ENCODE results near the gene FIBCD1. TPM values are rescaled to one million over a fixed set of nuclear protein-coding genes. Genes with fewer than 3 reads are reported as not detected.

Gene FIBCD1
- total RNA-seq, 1 experiment from 2014 or later: 6.6 TPM

DNA sequence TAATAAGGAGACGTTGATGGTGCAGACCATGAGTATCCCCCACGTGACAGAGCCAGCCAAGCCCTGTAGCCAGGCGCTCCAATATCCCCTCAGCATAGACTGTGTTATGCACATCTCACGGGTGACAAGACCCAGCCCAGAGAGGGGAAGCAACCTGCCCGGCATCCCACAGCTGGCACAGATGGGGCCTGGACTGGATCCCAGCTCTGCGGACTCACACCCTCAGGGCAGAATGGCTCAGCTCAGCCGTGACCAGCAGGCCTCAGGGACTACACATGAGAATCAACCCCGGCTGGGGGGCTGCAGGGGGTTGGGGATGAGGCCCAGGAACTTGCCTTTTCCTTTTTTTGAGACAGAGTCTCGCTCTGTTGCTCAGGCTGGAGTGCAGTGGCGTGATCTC, 11.7 kb downstream of the FIBCD1 start (continued):
- no peak for TF ChIP-seq ZNF532 (CRISPR knock-in tag; IDR thresholded peaks at IDR 0.05; ENCODE audit: borderline replicate concordance)
- TF ChIP-seq CREB1 (CRISPR knock-in tag; IDR thresholded peaks at IDR 0.05): no peak
- TF ChIP-seq, protein P1, sequence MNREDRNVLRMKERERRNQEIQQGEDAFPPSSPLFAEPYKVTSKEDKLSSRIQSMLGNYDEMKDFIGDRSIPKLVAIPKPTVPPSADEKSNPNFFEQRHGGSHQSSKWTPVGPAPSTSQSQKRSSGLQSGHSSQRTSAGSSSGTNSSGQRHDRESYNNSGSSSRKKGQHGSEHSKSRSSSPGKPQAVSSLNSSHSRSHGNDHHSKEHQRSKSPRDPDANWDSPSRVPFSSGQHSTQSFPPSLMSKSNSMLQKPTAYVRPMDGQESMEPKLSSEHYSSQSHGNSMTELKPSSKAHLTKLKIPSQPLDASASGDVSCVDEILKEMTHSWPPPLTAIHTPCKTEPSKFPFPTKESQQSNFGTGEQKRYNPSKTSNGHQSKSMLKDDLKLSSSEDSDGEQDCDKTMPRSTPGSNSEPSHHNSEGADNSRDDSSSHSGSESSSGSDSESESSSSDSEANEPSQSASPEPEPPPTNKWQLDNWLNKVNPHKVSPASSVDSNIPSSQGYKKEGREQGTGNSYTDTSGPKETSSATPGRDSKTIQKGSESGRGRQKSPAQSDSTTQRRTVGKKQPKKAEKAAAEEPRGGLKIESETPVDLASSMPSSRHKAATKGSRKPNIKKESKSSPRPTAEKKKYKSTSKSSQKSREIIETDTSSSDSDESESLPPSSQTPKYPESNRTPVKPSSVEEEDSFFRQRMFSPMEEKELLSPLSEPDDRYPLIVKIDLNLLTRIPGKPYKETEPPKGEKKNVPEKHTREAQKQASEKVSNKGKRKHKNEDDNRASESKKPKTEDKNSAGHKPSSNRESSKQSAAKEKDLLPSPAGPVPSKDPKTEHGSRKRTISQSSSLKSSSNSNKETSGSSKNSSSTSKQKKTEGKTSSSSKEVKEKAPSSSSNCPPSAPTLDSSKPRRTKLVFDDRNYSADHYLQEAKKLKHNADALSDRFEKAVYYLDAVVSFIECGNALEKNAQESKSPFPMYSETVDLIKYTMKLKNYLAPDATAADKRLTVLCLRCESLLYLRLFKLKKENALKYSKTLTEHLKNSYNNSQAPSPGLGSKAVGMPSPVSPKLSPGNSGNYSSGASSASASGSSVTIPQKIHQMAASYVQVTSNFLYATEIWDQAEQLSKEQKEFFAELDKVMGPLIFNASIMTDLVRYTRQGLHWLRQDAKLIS (CRISPR knock-in tag; IDR thresholded peaks at IDR 0.05; ENCODE audit: borderline replicate concordance): no peak
- no peak for TF ChIP-seq RELA (CRISPR knock-in tag; IDR thresholded peaks at IDR 0.05; ENCODE audit: borderline replicate concordance)
- TF ChIP-seq OVOL2 (CRISPR knock-in tag; IDR thresholded peaks at IDR 0.05; ENCODE audit: borderline replicate concordance): no peak
- no peak for TF ChIP-seq PRRX2 (CRISPR knock-in tag; IDR thresholded peaks at IDR 0.05)
- no peak for TF ChIP-seq ELF4 (CRISPR knock-in tag; IDR thresholded peaks at IDR 0.05; ENCODE audit: low read depth)
- no peak for TF ChIP-seq JAZF1 (CRISPR knock-in tag; IDR thresholded peaks at IDR 0.05)
- TF ChIP-seq IRF1 (CRISPR knock-in tag; IDR thresholded peaks at IDR 0.05): no peak
- TF ChIP-seq CREM (CRISPR knock-in tag; IDR thresholded peaks at IDR 0.05): no peak
- TF ChIP-seq, protein P2, sequence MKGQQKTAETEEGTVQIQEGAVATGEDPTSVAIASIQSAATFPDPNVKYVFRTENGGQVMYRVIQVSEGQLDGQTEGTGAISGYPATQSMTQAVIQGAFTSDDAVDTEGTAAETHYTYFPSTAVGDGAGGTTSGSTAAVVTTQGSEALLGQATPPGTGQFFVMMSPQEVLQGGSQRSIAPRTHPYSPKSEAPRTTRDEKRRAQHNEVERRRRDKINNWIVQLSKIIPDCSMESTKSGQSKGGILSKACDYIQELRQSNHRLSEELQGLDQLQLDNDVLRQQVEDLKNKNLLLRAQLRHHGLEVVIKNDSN (CRISPR knock-in tag; IDR thresholded peaks at IDR 0.05): no peak

- ATAC-seq (no peak), DNase-seq (ENCODE audit: low spot score) (no peak)
- CTCF ChIA-PET: interaction anchor here (1.0 to 3.0 kb wide), 5 partner anchors 11 to 224 kb away, joined by 4 to 9 read pairs (median 5); no protein-coding TSS in a partner anchor
- H3K36me3 Mint-ChIP-seq: no peaks in the 10 kb centered on the region
- no peak overlapping the region for H3K27ac Mint-ChIP-seq
- TF ChIP-seq ZNF396 (CRISPR knock-in tag; IDR thresholded peaks at IDR 0.05; ENCODE audit: borderline replicate concordance) (no peak), ATF2 (CRISPR knock-in tag; IDR thresholded peaks at IDR 0.05; ENCODE audit: borderline replicate concordance, low read depth) (no peak), ATF3 (CRISPR knock-in tag; conservative IDR thresholded peaks at IDR 0.05) (no peak), EMX1 (CRISPR knock-in tag; IDR thresholded peaks at IDR 0.05) (no peak), E2F5 (CRISPR knock-in tag; IDR thresholded peaks at IDR 0.05) (no peak), ETV6 (CRISPR knock-in tag; IDR thresholded peaks at IDR 0.05) (no peak), NFE2L1 (CRISPR knock-in tag; IDR thresholded peaks at IDR 0.05) (no peak), CREB1 (CRISPR knock-in tag; IDR thresholded peaks at IDR 0.05) (no peak), HMGXB4 (CRISPR knock-in tag; IDR thresholded peaks at IDR 0.05) (no peak), ZNF121 (CRISPR knock-in tag; IDR thresholded peaks at IDR 0.05) (no peak), JAZF1 (CRISPR knock-in tag; IDR thresholded peaks at IDR 0.05) (no peak)
- H3K9me3 Mint-ChIP-seq: no peaks in the 10 kb centered on the region
- H3K27me3 Mint-ChIP-seq (ENCODE audit: low read depth): no peaks in the 10 kb centered on the region
- H3K4me3 Mint-ChIP-seq: no peak overlapping the region
- peaks cover 9% of the 10 kb centered on the region for H3K4me1 Mint-ChIP-seq
- POLR2A ChIA-PET: interaction anchor here (0.6 kb wide), 1 partner anchor 13 kb away, joined by 3 read pairs; no protein-coding TSS in a partner anchor
Observed at GRCh38 chr9:130925050-130925678, 13.9 kb downstream of the FIBCD1 start.
